Ectodermal cell (in vitro differentiated cells): ENCODE data around the gene ATP9A. TPM values are rescaled to one million over a fixed set of nuclear protein-coding genes. Genes with fewer than 3 reads are reported as not detected.
"Not testable (repeated sequence)": the region's sequence is repeated elsewhere in the genome, so short reads cannot be mapped to it uniquely, and the experiment has no call there.

Source experiments
- H3K27ac ChIP-seq: 2 replicates; pipeline ENCODE4 v1.7.0; 2013; ENCODE audit warnings: mild to moderate bottlenecking, low read depth, low read length; ENCODE audit not compliant: insufficient read depth, poor library complexity, severe bottlenecking
- H3K27me3 ChIP-seq: 2 replicates; pipeline ENCODE4 v1.7.0; 2013; ENCODE audit warnings: mild to moderate bottlenecking, low read length; ENCODE audit not compliant: insufficient read depth, control insufficient read depth, poor library complexity, severe bottlenecking
- H3K36me3 ChIP-seq: one replicate; pipeline ENCODE4 v1.7.0; 2013; ENCODE audit warnings: low read length; ENCODE audit not compliant: control insufficient read depth, insufficient read depth
- H3K4me1 ChIP-seq: one replicate; pipeline ENCODE4 v1.7.0; 2013; ENCODE audit warnings: low read length; ENCODE audit not compliant: control insufficient read depth, insufficient read depth
- H3K4me3 ChIP-seq: 2 replicates; pipeline ENCODE4 v1.7.0; 2013; ENCODE audit warnings: low read depth, low read length, control low read depth; ENCODE audit not compliant: insufficient read depth
- H3K9me3 ChIP-seq: 2 replicates; pipeline ENCODE4 v1.7.0; 2013; ENCODE audit warnings: mild to moderate bottlenecking, low read length, moderate library complexity; ENCODE audit not compliant: control insufficient read depth
- WGBS, 2 experiments: methylation state at CpG; one replicate each; pipeline ENCODE4 v1.1.7; 2013; ENCODE audit warnings: missing lambda C conversion rate in 2 of 2; 5-methylcytosine and 5-hydroxymethylcytosine counted together
- polyA plus RNA-seq, 4 experiments: library from polyadenylated mRNA; stranded (reverse); fragments of 50-300 nt; gene quantifications; one replicate each; pipeline ENCODE4 v1.2.3, GENCODE V29; 2013

The ATP9A gene
- 11.6 TPM for polyA plus RNA-seq (2013, experiment 1 of 4)
- polyA plus RNA-seq (2013, experiment 2 of 4): 18.0 TPM
- polyA plus RNA-seq (2013, experiment 3 of 4): 9.7 TPM
- 11.3 TPM for polyA plus RNA-seq (2013, experiment 4 of 4)

DNA sequence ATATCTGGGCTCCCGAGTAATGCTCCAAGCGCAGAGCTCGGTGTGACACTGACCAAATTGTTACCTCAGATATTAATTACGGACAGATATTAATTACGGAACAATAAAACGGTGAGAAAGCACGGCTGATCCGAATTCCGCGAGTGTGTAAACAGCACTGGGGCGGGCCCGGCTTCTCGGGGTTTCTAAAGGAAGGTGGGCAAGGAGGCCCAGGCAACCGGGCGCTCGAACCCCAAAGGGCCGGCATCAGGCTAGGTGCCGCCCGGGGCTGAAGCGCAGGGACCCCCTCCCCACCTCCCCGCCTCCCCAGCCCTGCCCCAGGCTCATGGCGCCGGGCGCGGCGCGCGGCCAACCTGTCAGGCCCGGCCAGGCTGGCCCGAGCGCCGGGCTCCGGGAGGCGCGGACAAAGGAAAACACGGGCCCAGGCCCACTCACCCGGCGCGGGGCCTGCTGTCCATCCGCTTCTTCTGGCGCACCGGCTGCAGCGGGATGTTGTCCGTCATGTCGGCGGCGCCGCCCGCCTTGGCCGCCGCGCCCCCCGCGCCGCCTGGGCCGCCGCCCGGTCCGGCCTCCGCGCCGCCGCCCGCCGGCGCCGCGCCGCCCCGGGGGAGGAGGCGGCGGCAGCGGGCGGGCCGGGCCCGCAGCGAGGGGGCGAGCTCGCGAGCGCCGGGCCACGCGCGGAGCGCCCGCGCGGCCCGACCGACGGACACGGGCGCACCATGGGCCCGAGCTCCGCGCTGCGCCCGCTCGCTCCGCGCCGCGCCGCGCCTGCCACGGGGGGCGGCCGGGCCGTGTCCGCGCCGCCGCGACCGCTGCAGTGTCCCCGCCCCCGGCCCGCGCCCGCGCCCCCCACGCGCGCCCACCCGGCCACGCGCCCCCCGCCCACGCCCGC lies at the start of gene ATP9A:
TSS of gene ATP9A (minus strand) at position 524 of the 892 bp plus-strand sequence. CDS start at position 503, 21 bp downstream.
- Histone ChIP-seq H3K27ac (peak within 1 kb of the TSS; percentile 36), H3K9me3 (no peaks in the 10 kb centered on the region), H3K4me3 (peak within 1 kb of the TSS; percentile 54), H3K4me1 (no peaks in the 10 kb centered on the region), H3K36me3 (no peaks in the 10 kb centered on the region), H3K27me3 (peaks cover 14% of the 10 kb centered on the region)
- WGBS, 2 experiments: 1 to 3% methylated on average over 117 to 131 of the region's 131 CpGs

- not testable (repeated sequence) for H3K27me3 ChIP-seq, H3K9me3 ChIP-seq, H3K36me3 ChIP-seq, H3K4me3 ChIP-seq, H3K4me1 ChIP-seq, H3K27ac ChIP-seq
- WGBS, 2 experiments: 94% methylated on average over 8 of the region's 8 CpGs
Measured at GRCh38 chr20:51816856-51817255, 48.7 kb upstream of the ATP9A start.

GRCh38 chr20:51815383-51816076 lies 47.3 kb upstream of the ATP9A start:
- Histone ChIP-seq H3K4me1 (no peaks in the 10 kb centered on the region), H3K27me3 (no peaks in the 10 kb centered on the region), H3K9me3 (no peaks in the 10 kb centered on the region), H3K27ac (no peak overlapping the region), H3K4me3 (no peak overlapping the region), H3K36me3 (no peaks in the 10 kb centered on the region)
- WGBS, 2 experiments: 93 to 94% methylated on average over 5 of the region's 5 CpGs

GRCh38 chr20:51812861-51813260 lies 44.7 kb upstream of the ATP9A start:
- no peaks in the 10 kb centered on the region for H3K4me1 ChIP-seq
- no peak overlapping the region for H3K27ac ChIP-seq
- 91 to 92% methylated on average over 4 of the region's 4 CpGs for WGBS, 2 experiments

GRCh38 chr20:51811514-51812128 lies 43.4 kb upstream of the ATP9A start:
- WGBS, 2 experiments: 46 to 54% methylated on average over 4 to 5 of the region's 8 CpGs
- H3K4me3 ChIP-seq: no peak overlapping the region

More at GRCh38 chr20:51812861-51813260, 44.7 kb upstream of the ATP9A start:
- Histone ChIP-seq H3K27me3 (no peaks in the 10 kb centered on the region), H3K4me3 (no peak overlapping the region), H3K9me3 (no peaks in the 10 kb centered on the region), H3K36me3 (no peaks in the 10 kb centered on the region)

GRCh38 chr20:51811042-51811355 lies 42.8 kb upstream of the ATP9A start:
- H3K4me1 ChIP-seq: no peaks in the 10 kb centered on the region
- no peaks in the 10 kb centered on the region for H3K36me3 ChIP-seq
- no peaks in the 10 kb centered on the region for H3K9me3 ChIP-seq
- H3K27ac ChIP-seq: no peak overlapping the region
- no peaks in the 10 kb centered on the region for H3K27me3 ChIP-seq
- H3K4me3 ChIP-seq: no peak overlapping the region
- 79 to 87% methylated on average over 3 of the region's 3 CpGs for WGBS, 2 experiments

More at GRCh38 chr20:51811514-51812128, 43.4 kb upstream of the ATP9A start:
- no peaks in the 10 kb centered on the region for H3K36me3 ChIP-seq
- H3K27me3 ChIP-seq: no peaks in the 10 kb centered on the region
- no peaks in the 10 kb centered on the region for H3K4me1 ChIP-seq
- no peaks in the 10 kb centered on the region for H3K9me3 ChIP-seq
- H3K27ac ChIP-seq: no peak overlapping the region

- H3K36me3 ChIP-seq: no peaks in the 10 kb centered on the region
- no peaks in the 10 kb centered on the region for H3K9me3 ChIP-seq
- no peaks in the 10 kb centered on the region for H3K27me3 ChIP-seq
- 88 to 93% methylated on average over 13 of the region's 13 CpGs for WGBS, 2 experiments
- no peak overlapping the region for H3K27ac ChIP-seq
- no peaks in the 10 kb centered on the region for H3K4me1 ChIP-seq
- H3K4me3 ChIP-seq: no peak overlapping the region
Measured at GRCh38 chr20:51810155-51811041, 42.2 kb upstream of the ATP9A start.

- Histone ChIP-seq H3K4me1 (no peaks in the 10 kb centered on the region), H3K9me3 (no peaks in the 10 kb centered on the region), H3K27ac (no peak overlapping the region), H3K4me3 (no peak overlapping the region), H3K27me3 (no peaks in the 10 kb centered on the region), H3K36me3 (no peaks in the 10 kb centered on the region)
- WGBS, 2 experiments: 95 to 97% methylated on average over 4 to 5 of the region's 5 CpGs
Measured at GRCh38 chr20:51807720-51808250, 39.6 kb upstream of the ATP9A start.

DNA sequence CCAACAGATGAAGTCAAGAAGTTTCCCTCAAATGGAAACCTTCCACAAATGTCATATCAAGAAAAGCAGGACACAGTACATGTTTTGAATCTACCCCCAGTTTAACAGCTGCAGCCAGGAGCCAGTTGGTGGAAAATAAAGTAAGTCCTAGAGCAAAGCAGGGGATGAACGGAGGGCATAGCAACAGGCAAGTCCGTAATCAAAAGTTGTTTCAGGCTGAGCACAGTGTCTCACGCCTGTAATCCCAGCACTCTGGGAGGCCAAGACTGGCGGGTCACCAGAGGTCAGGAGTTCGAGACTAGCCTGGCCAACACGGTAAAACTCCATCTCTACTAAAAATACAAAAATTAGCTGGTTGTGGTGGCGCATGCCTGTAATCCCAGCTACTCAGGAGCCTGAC lies 36.6 kb upstream of the ATP9A start:
- H3K4me1 ChIP-seq: no peaks in the 10 kb centered on the region
- no peaks in the 10 kb centered on the region for H3K9me3 ChIP-seq
- no peaks in the 10 kb centered on the region for H3K36me3 ChIP-seq
- H3K27ac ChIP-seq: no peak overlapping the region
- 84 to 86% methylated on average over 7 of the region's 7 CpGs for WGBS, 2 experiments
- no peak overlapping the region for H3K4me3 ChIP-seq
- H3K27me3 ChIP-seq: no peaks in the 10 kb centered on the region
